ENCODE data around the gene SLC9A7. TPM values are rescaled to one million over a fixed set of nuclear protein-coding genes. Genes with fewer than 3 reads are reported as not detected.

The SLC9A7 gene
- total and polyA plus RNA-seq, 4 donors: 2.3 to 13.2 (median 3.1) TPM

GRCh38 chrX:46707274-46707965 lies 51.5 kb downstream of the SLC9A7 start:
- Histone ChIP-seq H3K9ac (ENCODE audit: low read depth in 1 of 2, low read length in 2 of 2) (no peak overlapping the region), H3K4me1 (ENCODE audit: control insufficient read depth in 4 of 4, insufficient read depth in 4 of 4, low read length in 3 of 4) (peaks cover 3 to 5% (median 4%) of the 10 kb centered on the region in 4 donors), H3K36me3 (ENCODE audit: control insufficient read depth in 4 of 4, insufficient read depth in 3 of 4, low read depth in 1 of 4, low read length in 3 of 4) (no peaks in the 10 kb centered on the region), H3K27me3 (ENCODE audit: control insufficient read depth in 4 of 4, insufficient read depth in 4 of 4, low read length in 3 of 4) (no peaks in the 10 kb centered on the region), H3K9me3 (ENCODE audit: control insufficient read depth in 4 of 4, low read length in 3 of 4) (peaks cover 0 to 2% (median 0%) of the 10 kb centered on the region in 4 donors), H3K27ac (ENCODE audit: low read depth in 1 of 2, low read length in 2 of 2) (peak overlapping the region; percentile 58 to 72), H3K4me3 (ENCODE audit: low read depth in 1 of 3, low read length in 3 of 3) (no peak overlapping the region)
- 44% methylated on average over 9 of the region's 9 CpGs for WGBS
- TF ChIP-seq RAD21 (IDR thresholded peaks at IDR 0.05) (peak in 1 of 2 donors; percentile 10), SP1 (IDR thresholded peaks at IDR 0.05) (peak; percentile 84), NR2F2 (IDR thresholded peaks at IDR 0.05) (no peak), ATF3 (IDR thresholded peaks at IDR 0.05) (no peak), CTCF (IDR thresholded peaks at IDR 0.05; ENCODE audit: low read depth, low read length, missing input control) (no peak), ZBTB33 (IDR thresholded peaks at IDR 0.05) (no peak), JUND (IDR thresholded peaks at IDR 0.05) (peak in 1 of 2 donors; percentile 27), YY1 (IDR thresholded peaks at IDR 0.05) (peak; percentile 59), REST (IDR thresholded peaks at IDR 0.05) (no peak), MAX (IDR thresholded peaks at IDR 0.05) (peak; percentile 33), EGR1 (IDR thresholded peaks at IDR 0.05; ENCODE audit: low read depth in 2 of 2) (no peak), FOXA1 (IDR thresholded peaks at IDR 0.05) (no peak), FOXA2 (IDR thresholded peaks at IDR 0.05) (no peak), HNF4A (conservative IDR thresholded peaks at IDR 0.05) (peak; percentile 84 to 89), HNF4G (IDR thresholded peaks at IDR 0.05) (peak; percentile 66), TAF1 (conservative IDR thresholded peaks at IDR 0.05) (no peak), GABPA (IDR thresholded peaks at IDR 0.05 in 1 of 2, conservative IDR thresholded peaks at IDR 0.05 in 1 of 2) (no peak), RXRA (IDR thresholded peaks at IDR 0.05) (peak; percentile 40 to 69)
- no peak for DNase-seq (ENCODE audit: low spot score)
